ENCODE data around the gene STOML3. TPM values are rescaled to one million over a fixed set of nuclear protein-coding genes. Genes with fewer than 3 reads are reported as not detected.

Gene STOML3, protein sequence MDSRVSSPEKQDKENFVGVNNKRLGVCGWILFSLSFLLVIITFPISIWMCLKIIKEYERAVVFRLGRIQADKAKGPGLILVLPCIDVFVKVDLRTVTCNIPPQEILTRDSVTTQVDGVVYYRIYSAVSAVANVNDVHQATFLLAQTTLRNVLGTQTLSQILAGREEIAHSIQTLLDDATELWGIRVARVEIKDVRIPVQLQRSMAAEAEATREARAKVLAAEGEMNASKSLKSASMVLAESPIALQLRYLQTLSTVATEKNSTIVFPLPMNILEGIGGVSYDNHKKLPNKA
- total RNA-seq (2021; ENCODE audit: unreplicated experiment) = not detected
- polyA plus RNA-seq (2012; ENCODE audit: insufficient read length) = not detected
- Bru-seq, nascent RNA = percentile 9 among the genes with signal in this experiment
- BruChase-seq, experiment 1, labeled RNA remaining after a 2-hour chase = percentile 4 among the genes with signal in this experiment
- BruChase-seq, experiment 2, labeled RNA remaining after a 6-hour chase = percentile 4 among the genes with signal in this experiment
- long read RNA-seq = 0 reads

DNA sequence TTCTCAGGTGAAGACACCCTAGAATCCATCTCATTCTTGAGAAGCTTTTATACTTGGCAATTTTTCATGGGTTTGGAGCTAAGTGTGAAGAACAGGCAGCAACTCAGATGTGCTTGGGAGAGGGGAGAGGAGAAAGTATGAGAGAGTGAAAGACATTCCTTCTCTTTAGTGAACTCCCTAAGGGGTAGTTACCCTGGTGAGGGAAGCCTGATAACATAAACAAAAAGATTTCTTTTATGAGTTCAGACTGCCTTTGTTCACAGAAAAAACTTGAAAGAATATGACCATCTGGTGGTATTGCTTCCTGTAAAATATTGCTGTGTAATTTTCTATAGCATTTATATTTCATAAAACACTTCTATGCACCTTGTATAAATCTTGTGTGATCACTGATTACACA is at the start of gene STOML3:
Gene STOML3, minus strand, starts transcription at position 139 of the 400 bp plus-strand sequence. Its CDS starts 110 bp downstream, at position 29.
- H3K27me3 ChIP-seq (ENCODE audit: control insufficient read depth, insufficient read depth, low read length) = no peaks in the 10 kb centered on the region
- no peak for TF ChIP-seq TCF7L2 (IDR thresholded peaks at IDR 0.05; ENCODE audit: low read depth, low read length)
- TF ChIP-seq, protein P1, sequence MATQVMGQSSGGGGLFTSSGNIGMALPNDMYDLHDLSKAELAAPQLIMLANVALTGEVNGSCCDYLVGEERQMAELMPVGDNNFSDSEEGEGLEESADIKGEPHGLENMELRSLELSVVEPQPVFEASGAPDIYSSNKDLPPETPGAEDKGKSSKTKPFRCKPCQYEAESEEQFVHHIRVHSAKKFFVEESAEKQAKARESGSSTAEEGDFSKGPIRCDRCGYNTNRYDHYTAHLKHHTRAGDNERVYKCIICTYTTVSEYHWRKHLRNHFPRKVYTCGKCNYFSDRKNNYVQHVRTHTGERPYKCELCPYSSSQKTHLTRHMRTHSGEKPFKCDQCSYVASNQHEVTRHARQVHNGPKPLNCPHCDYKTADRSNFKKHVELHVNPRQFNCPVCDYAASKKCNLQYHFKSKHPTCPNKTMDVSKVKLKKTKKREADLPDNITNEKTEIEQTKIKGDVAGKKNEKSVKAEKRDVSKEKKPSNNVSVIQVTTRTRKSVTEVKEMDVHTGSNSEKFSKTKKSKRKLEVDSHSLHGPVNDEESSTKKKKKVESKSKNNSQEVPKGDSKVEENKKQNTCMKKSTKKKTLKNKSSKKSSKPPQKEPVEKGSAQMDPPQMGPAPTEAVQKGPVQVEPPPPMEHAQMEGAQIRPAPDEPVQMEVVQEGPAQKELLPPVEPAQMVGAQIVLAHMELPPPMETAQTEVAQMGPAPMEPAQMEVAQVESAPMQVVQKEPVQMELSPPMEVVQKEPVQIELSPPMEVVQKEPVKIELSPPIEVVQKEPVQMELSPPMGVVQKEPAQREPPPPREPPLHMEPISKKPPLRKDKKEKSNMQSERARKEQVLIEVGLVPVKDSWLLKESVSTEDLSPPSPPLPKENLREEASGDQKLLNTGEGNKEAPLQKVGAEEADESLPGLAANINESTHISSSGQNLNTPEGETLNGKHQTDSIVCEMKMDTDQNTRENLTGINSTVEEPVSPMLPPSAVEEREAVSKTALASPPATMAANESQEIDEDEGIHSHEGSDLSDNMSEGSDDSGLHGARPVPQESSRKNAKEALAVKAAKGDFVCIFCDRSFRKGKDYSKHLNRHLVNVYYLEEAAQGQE (IDR thresholded peaks at IDR 0.05; ENCODE audit: insufficient read depth in 1 of 2, low read depth in 2 of 2, low read length in 1 of 2) = no peak
- DNase-seq (ENCODE audit: low read depth, low spot score) (no peak), ATAC-seq (no peak)
- ChIA-PET POLR2A (no interaction called here), CTCF (no interaction called here)
- no peak within 1 kb of the TSS for H3K27ac ChIP-seq (ENCODE audit: low read length)
- no peaks in the 10 kb centered on the region for H3K36me3 ChIP-seq (ENCODE audit: control insufficient read depth, insufficient read depth, low read length)
- intact Hi-C loops (cut with micrococcal nuclease; ENCODE audit: unreplicated experiment) = no loop called here
- BruUV-seq (replicated peaks) = no TSS peak
- H3K9me3 ChIP-seq (ENCODE audit: control insufficient read depth, insufficient read depth, low read depth, low read length) = no peaks in the 10 kb centered on the region
- no peak within 1 kb of the TSS for H3K4me3 ChIP-seq (ENCODE audit: low read depth in 2 of 2, low read length in 2 of 2)
- H3K4me1 ChIP-seq (ENCODE audit: control insufficient read depth, insufficient read depth, low read length) = no peaks in the 10 kb centered on the region
- in situ Hi-C loops (cut with HindIII; ENCODE audit: low pct_unique_long_range_greater_than_20kb, low sequenced_read_pairs) = no loop called here

DNA sequence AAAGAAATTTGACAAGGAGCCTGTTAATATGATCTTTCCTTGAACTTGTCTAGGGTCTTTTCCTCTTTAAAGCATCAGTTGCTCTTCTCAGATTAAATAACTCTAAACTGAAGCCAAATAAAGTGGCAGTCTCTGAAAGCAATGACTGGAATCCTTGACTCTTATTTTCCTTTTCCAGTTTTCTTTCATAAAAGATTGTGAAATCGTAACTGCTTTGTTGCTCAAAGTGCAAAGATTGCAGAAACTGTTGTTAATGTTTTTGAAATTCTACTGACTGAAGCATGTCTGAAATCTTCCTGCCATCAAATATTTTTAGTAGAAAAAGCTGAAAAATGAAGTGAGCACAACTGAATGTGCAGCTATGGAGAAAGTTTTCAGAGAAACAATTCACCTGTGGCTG is 49.6 kb upstream of the STOML3 start:
- ATAC-seq (no peak), DNase-seq (ENCODE audit: low read depth, low spot score) (no peak)
- no TSS peak for BruUV-seq (replicated peaks)
- ChIA-PET POLR2A (no interaction called here), CTCF (no interaction called here)
- Histone ChIP-seq H3K27me3 (ENCODE audit: control insufficient read depth, insufficient read depth, low read length) (no peaks in the 10 kb centered on the region), H3K36me3 (ENCODE audit: control insufficient read depth, insufficient read depth, low read length) (peaks cover 5% of the 10 kb centered on the region; the same call in 1 of the 2 replicates), H3K9me3 (ENCODE audit: control insufficient read depth, insufficient read depth, low read depth, low read length) (no peaks in the 10 kb centered on the region), H3K4me1 (ENCODE audit: control insufficient read depth, insufficient read depth, low read length) (peaks cover under 1% of the 10 kb centered on the region), H3K4me3 (ENCODE audit: low read depth in 2 of 2, low read length in 2 of 2) (peak overlapping the region in 1 of 2 experiments; percentile 91; a peak in 2 of 4 replicates), H3K27ac (ENCODE audit: low read length) (peak overlapping the region; percentile 54)
- TF ChIP-seq, protein P1 (IDR thresholded peaks at IDR 0.05; ENCODE audit: insufficient read depth in 1 of 2, low read depth in 2 of 2, low read length in 1 of 2) = no peak
- TF ChIP-seq TCF7L2 (IDR thresholded peaks at IDR 0.05; ENCODE audit: low read depth, low read length) (no peak), SIN3A (IDR thresholded peaks at IDR 0.05; ENCODE audit: borderline replicate concordance, insufficient read depth, low read depth, low read length) (no peak), POLR2AphosphoS5 (IDR thresholded peaks at IDR 0.05; ENCODE audit: low read depth, low read length) (no peak)
- TF ChIP-seq, protein P2, sequence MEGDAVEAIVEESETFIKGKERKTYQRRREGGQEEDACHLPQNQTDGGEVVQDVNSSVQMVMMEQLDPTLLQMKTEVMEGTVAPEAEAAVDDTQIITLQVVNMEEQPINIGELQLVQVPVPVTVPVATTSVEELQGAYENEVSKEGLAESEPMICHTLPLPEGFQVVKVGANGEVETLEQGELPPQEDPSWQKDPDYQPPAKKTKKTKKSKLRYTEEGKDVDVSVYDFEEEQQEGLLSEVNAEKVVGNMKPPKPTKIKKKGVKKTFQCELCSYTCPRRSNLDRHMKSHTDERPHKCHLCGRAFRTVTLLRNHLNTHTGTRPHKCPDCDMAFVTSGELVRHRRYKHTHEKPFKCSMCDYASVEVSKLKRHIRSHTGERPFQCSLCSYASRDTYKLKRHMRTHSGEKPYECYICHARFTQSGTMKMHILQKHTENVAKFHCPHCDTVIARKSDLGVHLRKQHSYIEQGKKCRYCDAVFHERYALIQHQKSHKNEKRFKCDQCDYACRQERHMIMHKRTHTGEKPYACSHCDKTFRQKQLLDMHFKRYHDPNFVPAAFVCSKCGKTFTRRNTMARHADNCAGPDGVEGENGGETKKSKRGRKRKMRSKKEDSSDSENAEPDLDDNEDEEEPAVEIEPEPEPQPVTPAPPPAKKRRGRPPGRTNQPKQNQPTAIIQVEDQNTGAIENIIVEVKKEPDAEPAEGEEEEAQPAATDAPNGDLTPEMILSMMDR (IDR thresholded peaks at IDR 0.05) = no peak
- intact Hi-C loops (cut with micrococcal nuclease; ENCODE audit: unreplicated experiment) (no loop called here), in situ Hi-C loops (cut with HindIII; ENCODE audit: low pct_unique_long_range_greater_than_20kb, low sequenced_read_pairs) (no loop called here)
